ENCODE measurements around the gene MLC1.

The MLC1 gene

GRCh38 chr22:50058906-50059880 lies 26.0 kb downstream of the MLC1 start:
- H3K27me3 ChIP-seq (replicated peaks): peaks cover 11% of the 10 kb centered on the region
- H3K4me3 ChIP-seq (ENCODE audit: low read depth, low read length): no peak overlapping the region
- in situ Hi-C loops (cut with HindIII; ENCODE audit: low pct_ligation_motif_present, low sequenced_read_pairs): no loop called here
- peak; percentile 21 for TF ChIP-seq CTCF (IDR thresholded peaks at IDR 0.05; ENCODE audit: low read depth, low read length, missing control alignments)
- H3K36me3 ChIP-seq (replicated peaks): no peaks in the 10 kb centered on the region
- H3K27ac ChIP-seq: no peak overlapping the region
- peak; percentile 7 for DNase-seq

GRCh38 chr22:50058061-50058905 lies 26.9 kb downstream of the MLC1 start, which contains the start of gene TTLL8:
TTLL8 (minus strand) TSS chr22:50058298.
- in situ Hi-C loops (cut with HindIII; ENCODE audit: low pct_ligation_motif_present, low sequenced_read_pairs): no loop called here
- Histone ChIP-seq H3K27me3 (replicated peaks) (peaks cover 11% of the 10 kb centered on the region), H3K36me3 (replicated peaks) (no peaks in the 10 kb centered on the region), H3K4me3 (ENCODE audit: low read depth, low read length) (no peak within 1 kb of the TSS), H3K27ac (no peak within 1 kb of the TSS)
- no peak for DNase-seq
- no peak for TF ChIP-seq CTCF (IDR thresholded peaks at IDR 0.05; ENCODE audit: low read depth, low read length, missing control alignments)

- Histone ChIP-seq H3K27ac (no peak overlapping the region), H3K4me3 (ENCODE audit: low read depth, low read length) (no peak overlapping the region), H3K36me3 (replicated peaks) (no peaks in the 10 kb centered on the region), H3K27me3 (replicated peaks) (peaks cover 11% of the 10 kb centered on the region)
- no peak for DNase-seq
- no peak for TF ChIP-seq CTCF (IDR thresholded peaks at IDR 0.05; ENCODE audit: low read depth, low read length, missing control alignments)
- in situ Hi-C loops (cut with HindIII; ENCODE audit: low pct_ligation_motif_present, low sequenced_read_pairs): no loop called here
These were observed 27.8 kb downstream of the MLC1 start for GRCh38 chr22:50057278-50058060.

- no peak overlapping the region for H3K4me3 ChIP-seq (ENCODE audit: low read depth, low read length)
- TF ChIP-seq CTCF (IDR thresholded peaks at IDR 0.05; ENCODE audit: low read depth, low read length, missing control alignments): no peak
- in situ Hi-C loops (cut with HindIII; ENCODE audit: low pct_ligation_motif_present, low sequenced_read_pairs): no loop called here
- peaks cover 11% of the 10 kb centered on the region for H3K27me3 ChIP-seq (replicated peaks)
- H3K27ac ChIP-seq: no peak overlapping the region
- DNase-seq: no peak
- H3K36me3 ChIP-seq (replicated peaks): no peaks in the 10 kb centered on the region
These were observed 28.8 kb downstream of the MLC1 start for GRCh38 chr22:50056214-50056972.

- no peak overlapping the region for H3K4me3 ChIP-seq (ENCODE audit: low read depth, low read length)
- no peak for DNase-seq
- in situ Hi-C loops (cut with HindIII; ENCODE audit: low pct_ligation_motif_present, low sequenced_read_pairs): no loop called here
- TF ChIP-seq CTCF (IDR thresholded peaks at IDR 0.05; ENCODE audit: low read depth, low read length, missing control alignments): no peak
- H3K36me3 ChIP-seq (replicated peaks): no peaks in the 10 kb centered on the region
- peaks cover 6% of the 10 kb centered on the region for H3K27me3 ChIP-seq (replicated peaks)
- H3K27ac ChIP-seq: no peak overlapping the region
These were observed 31.4 kb downstream of the MLC1 start for GRCh38 chr22:50053861-50054260.
